Measurements from ENCODE around the gene FAM110C.

The FAM110C gene

DNA sequence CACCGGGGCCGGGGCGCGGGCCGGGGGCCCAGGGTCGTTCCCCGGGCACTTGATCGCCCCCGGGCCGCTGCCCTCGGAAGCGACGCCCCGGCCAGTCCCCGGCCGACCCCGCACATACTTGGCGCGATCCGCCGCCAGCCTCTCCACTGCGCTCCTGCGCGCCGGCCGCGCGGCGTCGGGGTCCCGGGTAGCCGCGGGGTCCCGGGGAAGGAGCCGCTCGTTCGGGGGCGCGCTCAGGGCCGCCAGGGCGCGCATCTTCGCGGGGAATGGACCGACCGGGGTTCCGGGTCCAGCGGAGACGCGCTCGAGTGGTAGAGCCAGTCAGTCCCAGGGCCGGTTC, 204 bp downstream of the FAM110C start:
- no peak overlapping the region for H3K4me2 ChIP-seq (ENCODE audit: low read depth, low read length)
- no peaks in the 10 kb centered on the region for H3K79me2 ChIP-seq (ENCODE audit: low read length)
- H2AFZ ChIP-seq (ENCODE audit: low read length): no peak overlapping the region
- H4K20me1 ChIP-seq (ENCODE audit: insufficient read depth, low read length): no peaks in the 10 kb centered on the region
- no peak overlapping the region for H3K4me3 ChIP-seq (ENCODE audit: low read length)
- H3K9me2 ChIP-seq (replicated peaks; ENCODE audit: insufficient read depth, low read length): no peaks in the 10 kb centered on the region
- no peaks in the 10 kb centered on the region for H3K27me3 ChIP-seq (replicated peaks; ENCODE audit: insufficient read depth, low read length)
- no peaks in the 10 kb centered on the region for H3F3A ChIP-seq (ENCODE audit: insufficient read depth, low read length)
- no peak overlapping the region for H3K9ac ChIP-seq (ENCODE audit: low read length)
- H3K36me3 ChIP-seq (replicated peaks; ENCODE audit: insufficient read depth, low read length): no peaks in the 10 kb centered on the region
- no peaks in the 10 kb centered on the region for H3K4me1 ChIP-seq (ENCODE audit: low read length)
- no peak for TF ChIP-seq EZH2 (optimal IDR thresholded peaks at IDR 0.05; ENCODE audit: low read depth, low read length)
- TF ChIP-seq, protein P1, sequence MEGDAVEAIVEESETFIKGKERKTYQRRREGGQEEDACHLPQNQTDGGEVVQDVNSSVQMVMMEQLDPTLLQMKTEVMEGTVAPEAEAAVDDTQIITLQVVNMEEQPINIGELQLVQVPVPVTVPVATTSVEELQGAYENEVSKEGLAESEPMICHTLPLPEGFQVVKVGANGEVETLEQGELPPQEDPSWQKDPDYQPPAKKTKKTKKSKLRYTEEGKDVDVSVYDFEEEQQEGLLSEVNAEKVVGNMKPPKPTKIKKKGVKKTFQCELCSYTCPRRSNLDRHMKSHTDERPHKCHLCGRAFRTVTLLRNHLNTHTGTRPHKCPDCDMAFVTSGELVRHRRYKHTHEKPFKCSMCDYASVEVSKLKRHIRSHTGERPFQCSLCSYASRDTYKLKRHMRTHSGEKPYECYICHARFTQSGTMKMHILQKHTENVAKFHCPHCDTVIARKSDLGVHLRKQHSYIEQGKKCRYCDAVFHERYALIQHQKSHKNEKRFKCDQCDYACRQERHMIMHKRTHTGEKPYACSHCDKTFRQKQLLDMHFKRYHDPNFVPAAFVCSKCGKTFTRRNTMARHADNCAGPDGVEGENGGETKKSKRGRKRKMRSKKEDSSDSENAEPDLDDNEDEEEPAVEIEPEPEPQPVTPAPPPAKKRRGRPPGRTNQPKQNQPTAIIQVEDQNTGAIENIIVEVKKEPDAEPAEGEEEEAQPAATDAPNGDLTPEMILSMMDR (IDR thresholded peaks at IDR 0.05; ENCODE audit: low read length): no peak
- TF ChIP-seq EZH2phosphoT487 (IDR thresholded peaks at IDR 0.05; ENCODE audit: low read length): no peak
- H3K9me3 ChIP-seq (replicated peaks; ENCODE audit: insufficient read depth, low read length): no peaks in the 10 kb centered on the region
- DNase-seq: no peak
- H3K27ac ChIP-seq (ENCODE audit: low read length): no peak overlapping the region

DNA sequence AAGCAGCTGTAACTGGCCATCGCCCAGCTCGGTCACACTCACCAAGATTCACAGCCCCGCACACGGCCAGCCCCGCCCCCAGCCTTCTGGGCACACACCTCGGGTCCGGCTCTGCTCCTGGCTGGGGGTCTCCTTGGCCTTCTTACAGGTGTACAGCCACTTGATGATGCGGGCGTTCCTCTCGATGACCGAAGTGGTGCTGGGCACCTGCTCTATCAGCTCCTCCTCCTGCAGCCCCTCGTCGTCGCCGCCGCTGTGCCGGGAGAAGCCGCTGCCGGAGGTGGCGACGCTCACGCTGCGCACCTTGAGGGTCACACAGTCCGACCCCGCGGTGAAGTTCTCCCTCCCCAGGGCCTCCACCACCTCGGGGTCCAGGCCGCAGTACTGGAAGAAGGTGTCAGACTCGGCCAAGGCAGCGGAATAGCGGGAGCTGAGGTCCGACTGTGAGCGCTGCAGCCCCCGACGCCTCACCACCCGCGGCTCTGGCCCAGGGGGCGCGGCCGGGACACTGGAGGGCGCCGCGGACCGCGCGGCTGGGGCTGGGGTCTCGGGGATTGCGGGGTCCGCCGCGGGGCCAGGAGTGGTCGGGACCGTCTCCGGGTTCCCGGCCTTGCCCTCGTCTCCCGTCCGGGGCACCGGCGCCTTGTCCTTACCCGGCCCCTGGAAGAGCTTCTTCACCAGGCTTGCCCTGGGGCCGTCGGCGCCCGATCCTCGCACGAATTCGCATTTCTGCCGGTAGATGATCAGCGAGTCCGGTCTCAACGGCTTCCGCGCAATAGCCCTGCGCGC, 769 bp downstream of the FAM110C start:
- no peak overlapping the region for H3K4me3 ChIP-seq (ENCODE audit: low read length)
- H3K79me2 ChIP-seq (ENCODE audit: low read length): no peaks in the 10 kb centered on the region
- no peak overlapping the region for H3K27ac ChIP-seq (ENCODE audit: low read length)
- no peaks in the 10 kb centered on the region for H3K9me2 ChIP-seq (replicated peaks; ENCODE audit: insufficient read depth, low read length)
- H2AFZ ChIP-seq (ENCODE audit: low read length): no peak overlapping the region
- no peaks in the 10 kb centered on the region for H4K20me1 ChIP-seq (ENCODE audit: insufficient read depth, low read length)
- no peaks in the 10 kb centered on the region for H3K36me3 ChIP-seq (replicated peaks; ENCODE audit: insufficient read depth, low read length)
- no peaks in the 10 kb centered on the region for H3K27me3 ChIP-seq (replicated peaks; ENCODE audit: insufficient read depth, low read length)
- H3K9ac ChIP-seq (ENCODE audit: low read length): no peak overlapping the region
- TF ChIP-seq EZH2 (optimal IDR thresholded peaks at IDR 0.05; ENCODE audit: low read depth, low read length) (no peak), EZH2phosphoT487 (IDR thresholded peaks at IDR 0.05; ENCODE audit: low read length) (no peak)
- TF ChIP-seq, protein P1 (IDR thresholded peaks at IDR 0.05; ENCODE audit: low read length): no peak
- H3F3A ChIP-seq (ENCODE audit: insufficient read depth, low read length): no peaks in the 10 kb centered on the region
- no peak overlapping the region for H3K4me2 ChIP-seq (ENCODE audit: low read depth, low read length)
- no peak for DNase-seq
- H3K9me3 ChIP-seq (replicated peaks; ENCODE audit: insufficient read depth, low read length): no peaks in the 10 kb centered on the region
- no peaks in the 10 kb centered on the region for H3K4me1 ChIP-seq (ENCODE audit: low read length)

- no peaks in the 10 kb centered on the region for H3K36me3 ChIP-seq (replicated peaks; ENCODE audit: insufficient read depth, low read length)
- TF ChIP-seq, protein P1 (IDR thresholded peaks at IDR 0.05; ENCODE audit: low read length): no peak
- TF ChIP-seq EZH2 (optimal IDR thresholded peaks at IDR 0.05; ENCODE audit: low read depth, low read length) (no peak), EZH2phosphoT487 (IDR thresholded peaks at IDR 0.05; ENCODE audit: low read length) (no peak)
- H3K27me3 ChIP-seq (replicated peaks; ENCODE audit: insufficient read depth, low read length): no peaks in the 10 kb centered on the region
- H3K4me1 ChIP-seq (ENCODE audit: low read length): no peaks in the 10 kb centered on the region
- H3K79me2 ChIP-seq (ENCODE audit: low read length): no peaks in the 10 kb centered on the region
- H3K4me3 ChIP-seq (ENCODE audit: low read length): no peak overlapping the region
- H3K4me2 ChIP-seq (ENCODE audit: low read depth, low read length): no peak overlapping the region
- H3F3A ChIP-seq (ENCODE audit: insufficient read depth, low read length): no peaks in the 10 kb centered on the region
- no peaks in the 10 kb centered on the region for H4K20me1 ChIP-seq (ENCODE audit: insufficient read depth, low read length)
- no peak overlapping the region for H3K27ac ChIP-seq (ENCODE audit: low read length)
- no peaks in the 10 kb centered on the region for H3K9me2 ChIP-seq (replicated peaks; ENCODE audit: insufficient read depth, low read length)
- no peak overlapping the region for H2AFZ ChIP-seq (ENCODE audit: low read length)
- no peak for DNase-seq
- no peaks in the 10 kb centered on the region for H3K9me3 ChIP-seq (replicated peaks; ENCODE audit: insufficient read depth, low read length)
- no peak overlapping the region for H3K9ac ChIP-seq (ENCODE audit: low read length)
Measured at GRCh38 chr2:44748-45341, 1.5 kb downstream of the FAM110C start.

All from MM.1S (cell line).